HepG2 (cell line): Measurements from ENCODE around the gene ABCA13. TPM values are rescaled to one million over a fixed set of nuclear protein-coding genes. Genes with fewer than 3 reads are reported as not detected.

Experiments used
- ATAC-seq: fragments of 200-7000 bp; cut with Tn5 transposase; 3 replicates; pipeline ENCODE4 v1.9.1; 2020; ENCODE audit warnings: mild to moderate bottlenecking, moderate library complexity
- BruUV-seq: library from RNA; stranded (reverse); fragments of 400-500 nt; replicated peaks from 2 replicates; lab custom pipeline; 2021; lab: Mats Ljungman, UMichigan
- CTCF ChIA-PET: fragments of 300-600 bp; formaldehyde crosslinking; extraction: SDS; loops from one replicate; lab custom pipeline; 2021; ENCODE audit warnings: low total read pairs, inconsistent platforms, low intra/inter-chr PET ratio; lab: Yijun Ruan, JAX
- POLR2A ChIA-PET: fragments of 350-600 bp; sonication (Branson Sonifier 250); formaldehyde crosslinking; loops from one replicate; lab custom pipeline; 2020; ENCODE audit warnings: antibody characterized with exemption, inconsistent platforms; lab: Yijun Ruan, JAX
- DNase-seq: peaks from one replicate; pipeline ENCODE4 v3.0.0-alpha.2; 2015; ENCODE audit warnings: low spot score
- FAIRE-seq: peaks from 3 replicates; lab custom pipeline; 2011; peaks lifted over from hg19 to GRCh38; lab: Jason Lieb, UNC
- H2AFZ ChIP-seq: one replicate; pipeline ENCODE4 v1.6.1; 2011; ENCODE audit warnings: low read length, inconsistent platforms
- H3K27ac ChIP-seq: fragments of 300-600 bp; 3 replicates; pipeline ENCODE4 v1.8.0; 2011; ENCODE audit warnings: mixed run types, mild to moderate bottlenecking, mixed read lengths, low read length, inconsistent platforms; ENCODE audit not compliant: insufficient read depth; ENCODE audit errors: extremely low read length
- H3K27me3 ChIP-seq, 2 experiments: fragments of 200-600 bp in 1 of 2; 2 replicates in 1 of 2; 3 replicates in 1 of 2; pipeline versions ENCODE4 v1.6.0 to v1.8.0; 2011; ENCODE audit warnings: low read length in 2 of 2, mild to moderate bottlenecking in 2 of 2, moderate library complexity in 2 of 2, inconsistent platforms in 1 of 2; ENCODE audit not compliant: insufficient read depth in 2 of 2, control insufficient read depth in 1 of 2
- H3K36me3 ChIP-seq, 2 experiments: fragments of 200-600 bp in 1 of 2; replicated peaks in 1 of 2; 2 replicates in 1 of 2; 3 replicates in 1 of 2; pipeline versions ENCODE4 v1.5.1 to v1.8.0; 2011; ENCODE audit warnings: low read length in 2 of 2, inconsistent platforms in 1 of 2; ENCODE audit not compliant: insufficient read depth in 2 of 2, control insufficient read depth in 1 of 2
- H3K4me1 ChIP-seq: 2 replicates; pipeline ENCODE4 v1.5.1; 2012; ENCODE audit warnings: low read length, inconsistent platforms; ENCODE audit not compliant: insufficient read depth
- H3K4me2 ChIP-seq: 2 replicates; pipeline ENCODE4 v1.6.0; 2011; ENCODE audit warnings: low read depth, low read length, inconsistent platforms
- H3K4me3 ChIP-seq, 3 experiments: fragments of 200-600 bp in 1 of 3; sonication (generic), shearing (Covaris generic) in 1 of 3; replicated peaks in 1 of 3; 2 replicates each; pipeline ENCODE4 v1.5.1; 2011 to 2016; ENCODE audit warnings: low read length in 3 of 3, inconsistent platforms in 2 of 3, low read depth in 2 of 3, mild to moderate bottlenecking in 2 of 3, control low read depth in 1 of 3, mixed read lengths in 1 of 3; ENCODE audit not compliant: insufficient read depth in 1 of 3
- H3K79me2 ChIP-seq: one replicate; pipeline ENCODE4 v1.6.1; 2011; ENCODE audit warnings: low read length, inconsistent platforms; ENCODE audit not compliant: insufficient read depth
- H3K9ac ChIP-seq: 2 replicates; pipeline ENCODE4 v1.6.0; 2011; ENCODE audit warnings: mild to moderate bottlenecking, low read depth, low read length, inconsistent platforms; ENCODE audit not compliant: insufficient read depth
- H3K9me3 ChIP-seq: 2 replicates; pipeline ENCODE4 v1.5.1; 2012; ENCODE audit warnings: mild to moderate bottlenecking, low read length
- H4K20me1 ChIP-seq: 2 replicates; pipeline ENCODE4 v1.6.0; 2011; ENCODE audit warnings: inconsistent platforms, mild to moderate bottlenecking, low read length, moderate library complexity; ENCODE audit not compliant: insufficient read depth
- ATF2 ChIP-seq: sonication (generic); formaldehyde crosslinking; IDR thresholded peaks from 2 replicates; pipeline ENCODE4 v1.4.0; 2020; ENCODE audit warnings: missing genetic modification reagents
- BRF2 ChIP-seq: sonication (generic); formaldehyde crosslinking; IDR thresholded peaks from 2 replicates; pipeline ENCODE4 v1.8.1; 2022; ENCODE audit warnings: mild to moderate bottlenecking, missing genetic modification reagents
- FIP1L1 ChIP-seq: fragments of 200-400 bp; formaldehyde crosslinking; IDR thresholded peaks from 2 replicates; pipeline ENCODE4 v1.6.1; 2018; ENCODE audit warnings: low read depth, mild to moderate bottlenecking, low read length, moderate library complexity, borderline replicate concordance; ENCODE audit not compliant: insufficient read depth
- FLYWCH1 ChIP-seq: sonication (generic); formaldehyde crosslinking; IDR thresholded peaks from 2 replicates; pipeline ENCODE4 v1.8.1; 2023; ENCODE audit warnings: mild to moderate bottlenecking, missing genetic modification reagents
- KLF6 ChIP-seq: IDR thresholded peaks from 2 replicates; pipeline ENCODE4 v1.8.0; 2016; ENCODE audit warnings: missing biosample characterization, missing genetic modification reagents
- NR2C2 ChIP-seq: sonication (generic); formaldehyde crosslinking; IDR thresholded peaks from 2 replicates; pipeline ENCODE4 v1.4.0; 2020; ENCODE audit warnings: missing genetic modification reagents, mild to moderate bottlenecking, moderate library complexity, borderline replicate concordance
- PAWR ChIP-seq: sonication (generic); formaldehyde crosslinking; IDR thresholded peaks from 2 replicates; pipeline ENCODE4 v1.4.0; 2020; ENCODE audit warnings: missing genetic modification reagents, mild to moderate bottlenecking, borderline replicate concordance
- PRDM15 ChIP-seq: sonication (generic); formaldehyde crosslinking; IDR thresholded peaks from 2 replicates; pipeline ENCODE4 v1.4.0; 2020; ENCODE audit warnings: missing genetic modification reagents
- SIN3A ChIP-seq: IDR thresholded peaks from 2 replicates; pipeline ENCODE4 v1.6.1; 2011; ENCODE audit warnings: low read depth, mild to moderate bottlenecking, control low read depth, low read length, borderline replicate concordance
- SMAD9 ChIP-seq: sonication (generic); formaldehyde crosslinking; IDR thresholded peaks from 2 replicates; pipeline ENCODE4 v1.5.1; 2020; ENCODE audit warnings: mild to moderate bottlenecking, missing genetic modification reagents
- SUZ12 ChIP-seq: fragments of 150-350 bp; IDR thresholded peaks from 2 replicates; pipeline ENCODE4 v1.6.1; 2014; ENCODE audit warnings: low read depth, low read length
- TOE1 ChIP-seq: sonication (generic); formaldehyde crosslinking; IDR thresholded peaks from 2 replicates; pipeline ENCODE4 v1.4.0; 2020; ENCODE audit warnings: mild to moderate bottlenecking, missing genetic modification reagents
- ZBTB25 ChIP-seq: IDR thresholded peaks from 2 replicates; pipeline ENCODE4 v1.6.1; 2018; ENCODE audit warnings: missing genetic modification reagents
- ZNF615 ChIP-seq: sonication (generic); formaldehyde crosslinking; IDR thresholded peaks from 2 replicates; pipeline ENCODE4 v1.5.0; 2020; ENCODE audit warnings: mild to moderate bottlenecking, missing genetic modification reagents, borderline replicate concordance
- WGBS: methylation state at CpG from one replicate; pipeline ENCODE4 v1.1.6; 2017; ENCODE audit warnings: low lambda C conversion rate; 5-methylcytosine and 5-hydroxymethylcytosine counted together
- in situ Hi-C: cut with HindIII; loops from 2 replicates; pipeline ENCODE4 v1.10.0; 2017; ENCODE audit warnings: low pct_unique_long_range_greater_than_20kb; ENCODE audit not compliant: extremely low pct_ligation_motif_present
- intact Hi-C: fragments of 100-400 bp; cut with micrococcal nuclease; formaldehyde crosslinking; loops from one replicate; pipeline ENCODE4 v1.10.0; 2022; ENCODE audit not compliant: unreplicated experiment
- polyA plus RNA-seq, 8 experiments: library from polyadenylated mRNA; depleted of rRNA in 3 of 8; stranded (reverse) in 7 of 8; unstranded in 1 of 8; fragments of >200 nt; fragmentation: Illumina TruSeq in 4 of 8; extraction: Trizol in 4 of 8; gene quantifications; 2 replicates each; pipeline versions ENCODE4 v1.2.1 to v1.2.3, GENCODE V29; 2011 to 2016; ENCODE audit warnings: low read depth in 4 of 8, missing spikeins in 1 of 8, mixed read lengths in 1 of 8; ENCODE audit not compliant: insufficient read depth in 1 of 8
- total RNA-seq, 5 experiments: library from RNA; depleted of rRNA; stranded (reverse); fragments of >200 nt; fragmentation: Illumina TruSeq; extraction: Trizol; gene quantifications; 2 replicates each; pipeline ENCODE4 v1.2.3, GENCODE V29; 2016; ENCODE audit warnings: low read depth in 1 of 5
- TF ChIP-seq, protein P1 (sequence below): sonication (generic); formaldehyde crosslinking; IDR thresholded peaks from 2 replicates; pipeline ENCODE4 v1.4.0; 2020; ENCODE audit warnings: missing genetic modification reagents

The ABCA13 gene
- total and polyA plus RNA-seq, 2 of the 13 experiments (the other 11 are each of a cell fraction or from before 2014, with no cell fraction given) = 0.03 TPM; not detected in 1

GRCh38 chr7:48351900-48352299 lies 180.6 kb downstream of the ABCA13 start:
- CTCF ChIA-PET = no interaction called here
- in situ Hi-C loops = no loop called here
- no peak for DNase-seq
- POLR2A ChIA-PET = no interaction called here
- 22% methylated on average over 7 of the region's 7 CpGs for WGBS
- Histone ChIP-seq H3K79me2 (no peaks in the 10 kb centered on the region), H3K27me3 (peaks cover 1 to 10% of the 10 kb centered on the region in 2 experiments; a peak in 3 of 5 replicates), H3K9ac (no peak overlapping the region), H3K27ac (no peak overlapping the region), H3K36me3 (no peaks in the 10 kb centered on the region), H3K9me3 (no peaks in the 10 kb centered on the region), H3K4me1 (no peaks in the 10 kb centered on the region), H3K4me2 (no peak overlapping the region), H3K4me3 (no peak overlapping the region), H4K20me1 (no peaks in the 10 kb centered on the region), H2AFZ (no peak overlapping the region)
- BruUV-seq = no TSS peak
- ATAC-seq = no peak
- intact Hi-C loops = no loop called here
- no peak for FAIRE-seq
- TF ChIP-seq PAWR (no peak), ATF2 (no peak), SUZ12 (no peak), FIP1L1 (no peak), FLYWCH1 (CRISPR knock-in tag) (no peak), TOE1 (no peak), PRDM15 (no peak), BRF2 (no peak), ZNF615 (CRISPR knock-in tag) (no peak), KLF6 (CRISPR knock-in tag) (no peak), SMAD9 (CRISPR knock-in tag) (no peak), SIN3A (no peak), ZBTB25 (CRISPR knock-in tag) (no peak), NR2C2 (CRISPR knock-in tag) (no peak)
- TF ChIP-seq, protein P1, sequence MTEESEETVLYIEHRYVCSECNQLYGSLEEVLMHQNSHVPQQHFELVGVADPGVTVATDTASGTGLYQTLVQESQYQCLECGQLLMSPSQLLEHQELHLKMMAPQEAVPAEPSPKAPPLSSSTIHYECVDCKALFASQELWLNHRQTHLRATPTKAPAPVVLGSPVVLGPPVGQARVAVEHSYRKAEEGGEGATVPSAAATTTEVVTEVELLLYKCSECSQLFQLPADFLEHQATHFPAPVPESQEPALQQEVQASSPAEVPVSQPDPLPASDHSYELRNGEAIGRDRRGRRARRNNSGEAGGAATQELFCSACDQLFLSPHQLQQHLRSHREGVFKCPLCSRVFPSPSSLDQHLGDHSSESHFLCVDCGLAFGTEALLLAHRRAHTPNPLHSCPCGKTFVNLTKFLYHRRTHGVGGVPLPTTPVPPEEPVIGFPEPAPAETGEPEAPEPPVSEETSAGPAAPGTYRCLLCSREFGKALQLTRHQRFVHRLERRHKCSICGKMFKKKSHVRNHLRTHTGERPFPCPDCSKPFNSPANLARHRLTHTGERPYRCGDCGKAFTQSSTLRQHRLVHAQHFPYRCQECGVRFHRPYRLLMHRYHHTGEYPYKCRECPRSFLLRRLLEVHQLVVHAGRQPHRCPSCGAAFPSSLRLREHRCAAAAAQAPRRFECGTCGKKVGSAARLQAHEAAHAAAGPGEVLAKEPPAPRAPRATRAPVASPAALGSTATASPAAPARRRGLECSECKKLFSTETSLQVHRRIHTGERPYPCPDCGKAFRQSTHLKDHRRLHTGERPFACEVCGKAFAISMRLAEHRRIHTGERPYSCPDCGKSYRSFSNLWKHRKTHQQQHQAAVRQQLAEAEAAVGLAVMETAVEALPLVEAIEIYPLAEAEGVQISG (CRISPR knock-in tag) = no peak
